Neural crest cell (in vitro differentiated cells): ENCODE data around the gene FAM180A. TPM values are rescaled to one million over a fixed set of nuclear protein-coding genes. Genes with fewer than 3 reads are reported as not detected.

Source experiments
- DNase-seq: peaks from one replicate; pipeline ENCODE4 v3.0.0; 2021; ENCODE audit warnings: low read depth, mixed read lengths, low spot score
- H3K27ac Mint-ChIP-seq: one replicate; pipeline ENCODE4 v1.8.0; 2021; ENCODE audit warnings: mild to moderate bottlenecking, mixed read lengths; ENCODE audit not compliant: unreplicated experiment
- H3K27me3 Mint-ChIP-seq: 2 replicates; pipeline ENCODE4 v1.8.0; 2021; ENCODE audit warnings: low read depth, mild to moderate bottlenecking, mixed read lengths
- H3K36me3 Mint-ChIP-seq: 2 replicates; pipeline ENCODE4 v1.8.0; 2021; ENCODE audit warnings: low read depth, mild to moderate bottlenecking, mixed read lengths
- H3K4me1 Mint-ChIP-seq: 2 replicates; pipeline ENCODE4 v1.8.0; 2021; ENCODE audit warnings: mixed read lengths
- H3K4me3 Mint-ChIP-seq: one replicate; pipeline ENCODE4 v1.8.0; 2021; ENCODE audit warnings: mild to moderate bottlenecking, mixed read lengths
- H3K9me3 Mint-ChIP-seq: 2 replicates; pipeline ENCODE4 v1.8.0; 2021; ENCODE audit warnings: mixed read lengths
- total RNA-seq: library from RNA; stranded (reverse); gene quantifications from 2 replicates; pipeline ENCODE4 v1.2.1, GENCODE V29; 2021
- TF ChIP-seq, protein P1 (sequence below): fragments of 200-600 bp; sonication (generic); conservative IDR thresholded peaks from 2 replicates; pipeline ENCODE4 v1.5.0; 2021; ENCODE audit warnings: antibody characterized with exemption, mild to moderate bottlenecking

FAM180A gene
- total RNA-seq, 1 donor from 2014 or later, result not detected

- Mint-ChIP-seq H3K27me3 (peaks cover 10% of the 10 kb centered on the region), H3K4me1 (no peaks in the 10 kb centered on the region), H3K4me3 (no peak overlapping the region), H3K9me3 (no peaks in the 10 kb centered on the region), H3K36me3 (no peaks in the 10 kb centered on the region), H3K27ac (no peak overlapping the region)
- TF ChIP-seq, protein P1, sequence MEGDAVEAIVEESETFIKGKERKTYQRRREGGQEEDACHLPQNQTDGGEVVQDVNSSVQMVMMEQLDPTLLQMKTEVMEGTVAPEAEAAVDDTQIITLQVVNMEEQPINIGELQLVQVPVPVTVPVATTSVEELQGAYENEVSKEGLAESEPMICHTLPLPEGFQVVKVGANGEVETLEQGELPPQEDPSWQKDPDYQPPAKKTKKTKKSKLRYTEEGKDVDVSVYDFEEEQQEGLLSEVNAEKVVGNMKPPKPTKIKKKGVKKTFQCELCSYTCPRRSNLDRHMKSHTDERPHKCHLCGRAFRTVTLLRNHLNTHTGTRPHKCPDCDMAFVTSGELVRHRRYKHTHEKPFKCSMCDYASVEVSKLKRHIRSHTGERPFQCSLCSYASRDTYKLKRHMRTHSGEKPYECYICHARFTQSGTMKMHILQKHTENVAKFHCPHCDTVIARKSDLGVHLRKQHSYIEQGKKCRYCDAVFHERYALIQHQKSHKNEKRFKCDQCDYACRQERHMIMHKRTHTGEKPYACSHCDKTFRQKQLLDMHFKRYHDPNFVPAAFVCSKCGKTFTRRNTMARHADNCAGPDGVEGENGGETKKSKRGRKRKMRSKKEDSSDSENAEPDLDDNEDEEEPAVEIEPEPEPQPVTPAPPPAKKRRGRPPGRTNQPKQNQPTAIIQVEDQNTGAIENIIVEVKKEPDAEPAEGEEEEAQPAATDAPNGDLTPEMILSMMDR, result no peak
- DNase-seq, result no peak
These were observed 38.3 kb upstream of the FAM180A start for GRCh38 chr7:135786911-135787310.

- DNase-seq, result no peak
- Mint-ChIP-seq H3K4me1 (no peaks in the 10 kb centered on the region), H3K36me3 (no peaks in the 10 kb centered on the region), H3K4me3 (no peak overlapping the region), H3K27me3 (peaks cover 10% of the 10 kb centered on the region), H3K9me3 (no peaks in the 10 kb centered on the region), H3K27ac (no peak overlapping the region)
- TF ChIP-seq, protein P1, result no peak
These were observed 36.5 kb upstream of the FAM180A start for GRCh38 chr7:135785065-135785464.

- Mint-ChIP-seq H3K4me3 (no peak overlapping the region), H3K27ac (no peak overlapping the region), H3K4me1 (no peaks in the 10 kb centered on the region), H3K9me3 (peaks cover under 1% of the 10 kb centered on the region), H3K36me3 (no peaks in the 10 kb centered on the region), H3K27me3 (peaks cover 10% of the 10 kb centered on the region)
- TF ChIP-seq, protein P1, result no peak
- DNase-seq, result no peak
These were observed 35.4 kb upstream of the FAM180A start for GRCh38 chr7:135784013-135784412.

- no peak overlapping the region for H3K27ac Mint-ChIP-seq
- H3K4me1 Mint-ChIP-seq, result no peaks in the 10 kb centered on the region
- H3K4me3 Mint-ChIP-seq, result no peak overlapping the region
- TF ChIP-seq, protein P1, result no peak
- DNase-seq, result no peak
- peaks cover 9% of the 10 kb centered on the region for H3K9me3 Mint-ChIP-seq
- peaks cover 3% of the 10 kb centered on the region for H3K36me3 Mint-ChIP-seq
- peaks cover 10% of the 10 kb centered on the region for H3K27me3 Mint-ChIP-seq
These were observed 34.2 kb upstream of the FAM180A start for GRCh38 chr7:135782801-135783200.

DNA sequence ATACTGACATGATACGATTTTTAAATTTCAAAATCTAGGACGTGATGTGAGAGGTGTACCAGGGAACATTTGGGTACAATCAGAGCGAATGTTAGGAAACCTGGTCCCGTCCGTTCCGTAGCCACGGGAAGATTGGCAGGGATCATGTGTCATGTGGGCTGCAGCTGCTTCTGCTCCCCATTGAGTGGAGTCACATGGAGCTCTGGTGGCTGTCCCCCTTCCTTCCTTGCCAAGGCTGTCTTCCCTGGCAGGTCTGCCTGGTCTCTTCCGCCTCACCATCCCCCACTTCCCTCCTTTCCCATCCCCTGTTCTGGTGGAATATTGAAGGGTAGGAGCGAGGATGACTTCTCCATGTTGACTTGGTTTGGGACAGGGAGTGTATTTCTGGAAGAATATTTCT, 33.8 kb upstream of the FAM180A start:
- no peaks in the 10 kb centered on the region for H3K4me1 Mint-ChIP-seq
- TF ChIP-seq, protein P1, result no peak
- H3K27me3 Mint-ChIP-seq, result peaks cover 10% of the 10 kb centered on the region
- peaks cover 12% of the 10 kb centered on the region for H3K9me3 Mint-ChIP-seq
- H3K36me3 Mint-ChIP-seq, result peaks cover 3% of the 10 kb centered on the region
- no peak overlapping the region for H3K4me3 Mint-ChIP-seq
- H3K27ac Mint-ChIP-seq, result no peak overlapping the region
- DNase-seq, result no peak
